GM15510 (cell line): ENCODE data around the gene APMAP.

Source experiments
- POLR2A ChIP-seq: IDR thresholded peaks from 3 replicates; pipeline ENCODE4 v1.6.1; 2011; ENCODE audit warnings: borderline replicate concordance; ENCODE audit not compliant: insufficient read length; ENCODE audit errors: extremely low read depth

The APMAP gene

DNA sequence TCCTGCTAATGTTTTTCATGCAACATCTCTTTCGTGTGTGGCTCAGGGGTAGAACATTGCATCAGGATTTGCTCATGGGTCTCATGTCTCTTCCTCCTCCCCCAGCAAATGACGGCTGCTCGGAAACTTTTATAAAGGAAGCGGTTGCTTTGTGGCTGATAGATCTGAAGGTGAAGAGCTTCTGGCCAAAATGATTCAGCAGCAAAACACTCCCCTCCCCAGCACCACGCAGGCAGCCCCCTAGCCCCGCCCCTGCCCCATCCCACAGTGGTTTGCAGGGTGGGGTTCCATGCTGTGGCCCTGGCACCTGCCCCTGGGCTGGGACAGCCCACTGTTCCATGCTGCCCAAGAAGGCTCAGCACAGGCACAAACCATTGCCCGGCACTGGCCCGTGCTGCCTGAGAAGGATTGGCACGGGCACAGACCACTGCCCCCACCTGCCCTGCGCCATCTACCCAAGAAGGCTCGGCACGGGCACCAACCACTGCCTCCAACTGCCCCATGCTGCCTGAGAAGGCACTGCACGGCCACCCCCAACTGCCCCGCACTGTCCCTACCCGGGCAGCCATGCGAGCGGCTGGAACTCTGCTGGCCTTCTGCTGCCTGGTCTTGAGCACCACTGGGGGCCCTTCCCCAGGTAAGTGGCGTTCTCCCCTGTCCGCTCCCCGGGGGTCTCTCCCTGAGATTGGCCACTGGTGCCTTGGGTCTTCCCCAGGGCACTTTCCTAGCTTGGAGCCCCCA is 43.4 kb downstream of the APMAP start, which contains the start of gene CST7:
CST7 (plus strand) TSS at position 331 of the 741 bp plus-strand sequence; CDS start at position 568, 237 bp downstream.
- TF ChIP-seq POLR2A, result no peak

DNA sequence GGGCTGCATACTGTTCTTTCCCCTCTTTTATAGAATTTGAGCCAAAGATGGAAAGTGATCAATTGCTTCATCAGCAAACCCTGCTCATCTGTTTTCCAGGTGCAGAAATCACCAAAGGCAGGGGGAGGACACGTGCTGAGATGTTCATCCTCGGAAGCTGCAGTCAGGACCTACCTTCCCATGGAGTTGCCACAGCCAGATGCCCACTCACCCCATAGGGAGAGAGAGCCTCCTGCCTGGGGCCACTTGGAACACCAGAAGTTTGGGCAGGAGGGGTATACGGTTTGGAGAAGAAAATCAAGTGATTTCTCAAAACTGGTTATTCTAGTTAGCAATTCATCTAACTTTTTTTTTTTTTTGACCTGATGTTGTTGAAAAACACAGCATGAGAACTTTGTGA is 48.8 kb downstream of the APMAP start:
- TF ChIP-seq POLR2A, result no peak

DNA sequence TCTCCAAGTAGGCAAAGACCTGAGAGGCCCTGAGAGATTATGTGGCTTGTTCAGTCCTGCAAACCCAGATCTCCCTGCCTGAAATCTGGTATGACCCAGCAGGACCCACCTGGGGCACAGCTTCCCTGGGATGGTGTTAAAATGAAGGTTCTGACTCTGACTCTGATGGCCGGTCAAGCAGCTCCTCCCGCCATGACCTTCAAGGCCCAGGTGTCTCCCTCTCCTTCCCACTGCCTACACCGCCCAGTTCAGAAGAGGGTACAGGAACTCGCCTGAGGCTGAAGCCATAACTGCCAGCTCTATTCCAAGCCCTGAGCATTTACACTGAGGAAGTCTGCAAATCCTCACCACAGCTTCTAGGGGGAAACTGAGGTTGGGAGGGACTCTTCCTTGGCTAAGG is 49.4 kb downstream of the APMAP start:
- no peak for TF ChIP-seq POLR2A

DNA sequence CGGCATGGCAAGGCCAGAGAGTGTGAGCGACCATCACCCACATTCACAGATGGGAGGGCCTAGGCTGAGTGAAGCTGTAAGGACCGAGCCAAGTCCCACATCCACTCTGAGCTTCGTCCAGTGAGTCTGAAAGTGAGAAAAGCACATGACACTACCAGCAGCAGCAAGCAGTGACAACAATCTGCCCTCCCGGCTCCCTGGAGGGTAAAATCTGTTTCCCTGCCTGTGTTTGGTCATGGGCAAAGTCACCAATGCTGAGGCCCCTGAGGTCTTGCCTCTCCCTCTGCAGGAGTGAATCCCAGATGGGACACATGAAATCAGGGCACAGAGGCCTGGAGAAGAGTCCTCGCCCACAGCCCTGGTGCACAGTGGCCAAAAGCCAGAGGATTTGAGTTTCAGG is 49.9 kb downstream of the APMAP start:
- no peak for TF ChIP-seq POLR2A

DNA sequence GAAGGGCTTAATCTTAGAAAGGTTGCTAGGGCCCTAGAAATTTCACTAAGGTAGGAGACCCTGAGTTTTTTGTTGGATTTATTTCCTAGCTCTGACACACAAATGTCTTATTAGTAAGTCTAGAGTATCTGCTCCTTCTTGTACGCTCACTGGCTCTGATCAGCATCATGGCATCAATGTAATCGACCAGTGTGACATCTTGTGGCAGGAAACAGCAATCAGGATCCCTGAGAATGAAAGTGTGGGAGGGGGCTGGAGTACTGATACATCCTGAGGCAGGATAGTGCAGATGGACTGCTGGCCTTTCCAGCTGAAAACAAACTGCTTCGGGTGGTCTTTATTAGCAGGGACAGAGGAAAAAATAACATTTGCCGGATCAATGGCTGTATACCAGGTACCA is 53.5 kb downstream of the APMAP start:
- no peak for TF ChIP-seq POLR2A

DNA sequence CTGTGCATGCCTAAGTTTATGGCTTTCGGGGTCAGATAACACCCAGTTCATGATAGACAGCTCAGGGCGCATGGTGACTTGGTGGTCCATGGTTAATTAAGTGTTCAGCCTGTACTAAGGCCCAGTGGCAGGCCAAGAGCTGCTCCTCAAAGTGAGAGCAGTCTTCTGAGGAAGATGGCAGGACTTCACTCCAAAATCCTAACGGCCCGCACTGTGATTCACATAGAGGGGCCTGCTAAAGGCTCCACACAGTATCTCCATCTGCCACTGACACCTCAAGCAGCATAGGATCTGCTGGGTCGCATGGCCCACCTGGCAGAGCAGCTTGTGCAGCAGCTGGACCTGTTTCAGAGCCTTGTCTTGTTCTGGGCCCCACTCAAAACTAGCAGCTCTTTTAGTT is 54.1 kb downstream of the APMAP start:
- no peak for TF ChIP-seq POLR2A

DNA sequence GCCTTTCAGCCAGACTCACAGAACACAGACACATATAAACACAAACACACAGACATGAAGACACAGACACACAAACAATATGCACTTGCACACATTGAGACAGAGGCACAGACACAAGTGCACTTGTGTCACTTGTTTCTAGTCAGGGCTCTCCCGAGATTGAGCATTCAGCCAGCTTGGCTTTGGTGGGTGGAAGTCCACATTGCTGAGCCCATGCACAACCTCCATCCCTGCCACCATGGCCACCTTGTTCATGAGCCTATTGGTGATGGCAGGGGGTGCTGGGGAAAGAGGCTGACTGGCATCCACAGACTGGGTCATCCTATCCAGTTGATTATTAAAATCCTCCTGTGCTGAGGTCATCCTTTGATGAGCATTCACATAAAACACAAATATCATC is 55.0 kb downstream of the APMAP start:
- TF ChIP-seq POLR2A, result no peak

DNA sequence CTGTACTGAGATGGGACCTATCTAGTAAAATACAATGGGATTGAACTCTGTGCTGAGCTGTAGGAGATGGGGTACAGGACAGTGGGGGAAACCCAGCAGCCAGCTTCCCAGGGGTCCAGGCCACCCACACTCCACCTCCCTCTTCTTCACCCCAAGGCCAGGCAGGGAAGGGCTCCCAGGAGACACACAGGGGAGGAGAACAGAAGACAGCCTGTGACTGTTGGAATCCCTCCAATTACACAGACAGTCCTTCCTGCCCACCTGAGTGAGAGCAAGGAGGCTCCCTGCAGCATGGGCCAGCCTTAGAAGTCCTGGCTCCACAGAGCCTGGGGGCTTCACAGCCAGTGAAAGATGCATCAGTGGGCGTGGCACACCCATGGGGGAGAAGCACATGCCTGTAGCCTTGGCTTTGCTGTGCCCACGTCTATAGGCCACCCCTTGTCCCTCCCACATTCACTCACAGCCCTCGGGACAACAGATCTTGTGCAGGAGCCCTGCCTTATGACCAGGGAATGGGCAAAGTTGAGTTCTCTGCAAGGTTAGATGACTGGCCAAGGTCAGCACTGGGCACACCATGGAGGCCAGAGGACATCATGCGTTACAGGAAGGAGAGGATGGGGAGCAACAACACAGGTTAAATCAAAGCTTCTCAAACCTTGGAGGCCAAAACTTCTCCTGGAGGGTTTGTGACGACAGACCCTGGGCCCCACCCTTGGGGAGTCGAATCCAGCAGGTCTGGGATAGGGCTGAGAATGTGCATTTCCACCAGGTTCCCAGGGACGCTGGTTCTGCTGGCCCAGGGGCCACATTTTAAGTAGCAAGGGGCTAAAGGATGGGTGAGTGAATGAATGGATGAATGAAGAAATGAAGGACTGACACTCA is 55.8 kb downstream of the APMAP start:
- no peak for TF ChIP-seq POLR2A

DNA sequence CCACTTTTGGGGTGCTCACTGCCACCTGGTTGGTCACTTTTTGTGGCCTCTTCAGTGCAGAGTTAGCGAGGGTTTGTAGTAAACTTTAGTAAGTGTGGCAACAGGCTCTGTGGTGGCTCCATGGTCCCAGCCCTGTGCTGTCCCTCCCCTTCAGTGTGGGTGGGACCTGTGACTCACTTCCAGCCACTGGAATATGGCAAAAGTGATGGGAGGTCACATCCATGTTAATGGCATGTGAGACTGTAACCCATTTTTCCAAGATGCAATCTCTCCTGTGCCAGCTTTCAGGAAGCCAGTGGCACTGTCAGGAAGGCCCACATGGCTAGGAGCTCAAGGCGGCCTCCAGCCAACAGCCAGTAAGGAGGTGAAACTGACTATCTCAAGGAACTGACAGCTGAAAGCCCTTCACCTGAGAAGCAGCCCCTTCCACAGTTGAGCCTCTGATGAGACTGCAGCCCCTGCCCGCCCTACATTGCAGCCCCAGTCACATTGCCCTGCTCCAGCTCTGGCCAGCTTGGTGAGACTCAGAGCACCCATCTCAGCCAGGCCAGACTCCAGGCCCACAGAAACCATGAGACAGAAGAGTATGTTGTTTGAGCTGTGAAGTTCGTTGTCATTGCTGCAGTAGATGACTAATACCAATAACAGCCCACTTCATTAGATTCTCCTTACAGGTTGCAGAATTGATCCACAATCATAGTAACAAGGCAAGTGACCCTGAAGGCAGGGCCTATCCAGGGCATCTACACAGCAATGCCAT is 56.6 kb downstream of the APMAP start:
- no peak for TF ChIP-seq POLR2A

DNA sequence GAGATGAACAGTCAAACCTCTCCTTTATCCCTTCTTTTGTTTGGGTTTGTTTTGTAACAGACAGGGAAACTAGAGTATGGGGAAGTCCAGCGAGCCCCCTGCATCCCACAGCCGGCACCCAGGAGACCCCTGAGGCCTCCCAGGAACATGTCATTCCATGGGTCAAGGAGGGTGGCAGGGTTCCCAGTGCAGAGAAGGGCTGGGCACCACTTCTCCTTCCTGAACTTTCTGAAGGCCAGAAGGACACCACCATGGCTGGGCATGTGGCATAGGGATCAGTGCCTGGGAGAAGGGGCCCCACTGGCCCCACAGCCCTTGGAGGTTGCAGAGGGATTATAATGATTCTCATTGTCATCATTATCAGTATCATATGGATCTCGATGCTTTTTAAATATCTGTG is 57.4 kb downstream of the APMAP start:
- TF ChIP-seq POLR2A, result no peak

DNA sequence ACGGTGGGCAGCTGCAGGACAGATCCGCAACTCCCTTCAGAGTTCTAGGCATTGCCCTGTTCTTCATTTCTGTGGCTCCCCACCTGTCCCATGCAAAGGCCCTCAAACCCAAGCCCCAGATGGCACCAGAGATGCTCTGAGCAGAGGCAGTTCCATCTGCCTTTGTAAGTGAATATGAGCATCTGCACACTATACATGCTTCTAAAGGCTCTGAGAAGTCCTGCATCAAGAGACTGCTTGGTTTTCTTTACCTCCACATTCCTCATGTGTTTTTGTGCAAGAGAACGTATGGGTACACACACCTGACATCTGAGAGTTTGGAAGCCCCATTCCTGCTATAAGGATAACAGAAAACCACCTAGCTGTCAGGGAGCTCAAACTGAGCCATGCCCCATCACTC is 57.8 kb downstream of the APMAP start:
- no peak for TF ChIP-seq POLR2A

DNA sequence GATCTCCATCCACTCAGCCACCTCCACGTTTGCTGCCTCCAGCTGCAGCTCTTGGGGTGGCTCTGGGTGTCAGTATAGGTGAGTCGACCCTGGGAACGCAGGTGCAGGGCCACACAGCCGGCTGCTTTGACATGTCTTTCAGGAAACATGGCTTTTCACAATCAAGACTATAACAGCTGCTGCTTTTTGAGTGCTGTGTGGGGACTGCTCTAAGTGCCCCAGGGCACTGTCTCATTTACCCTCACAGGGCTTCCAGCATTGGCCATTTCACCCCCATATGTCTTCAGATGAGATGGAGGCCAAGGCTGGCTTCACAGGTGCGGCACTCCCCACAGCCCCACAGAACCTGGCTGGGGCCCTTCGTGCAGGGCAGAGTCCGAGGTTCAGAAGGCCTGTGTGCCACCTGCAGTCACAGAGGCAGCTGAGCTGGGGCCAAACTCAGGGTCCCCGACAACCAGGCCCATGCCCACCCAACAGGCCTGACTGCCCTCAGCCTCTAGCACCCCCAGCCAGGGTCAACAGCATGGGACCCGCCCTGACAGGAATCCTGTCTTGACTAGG is 58.4 kb downstream of the APMAP start:
- TF ChIP-seq POLR2A, result no peak

DNA sequence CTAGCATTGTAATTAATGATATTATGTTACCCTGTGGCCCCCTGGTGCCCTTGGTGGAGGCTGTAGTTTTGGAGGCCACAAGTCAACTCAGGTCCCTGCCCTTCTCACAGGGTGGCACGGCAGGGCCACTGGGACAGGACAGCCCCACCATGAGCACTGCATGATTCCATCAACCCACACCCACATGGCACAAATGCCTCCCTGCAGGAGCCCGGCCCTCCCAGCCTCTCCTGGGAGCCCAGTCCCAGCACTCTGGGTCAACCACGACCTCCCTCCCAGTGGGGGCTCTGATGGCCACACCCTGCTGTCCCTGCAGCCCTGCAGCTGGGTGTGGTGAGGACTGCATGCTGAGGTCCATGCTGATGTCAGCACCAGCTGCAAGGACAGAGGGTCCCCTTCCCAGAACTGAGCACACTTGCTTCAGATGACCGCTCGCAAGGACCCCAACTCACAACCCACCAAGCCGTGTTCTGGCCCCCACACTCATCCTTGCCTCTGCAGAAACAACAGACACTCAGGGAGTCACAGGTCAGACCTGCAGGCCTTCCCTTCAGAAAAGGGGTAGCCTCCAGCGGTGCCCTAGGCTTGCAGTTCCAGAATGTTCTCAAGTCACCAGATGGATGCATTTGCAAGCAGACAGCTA is 59.2 kb downstream of the APMAP start:
- TF ChIP-seq POLR2A, result no peak
